Measurements from ENCODE around the gene LDLRAD3.

DNA sequence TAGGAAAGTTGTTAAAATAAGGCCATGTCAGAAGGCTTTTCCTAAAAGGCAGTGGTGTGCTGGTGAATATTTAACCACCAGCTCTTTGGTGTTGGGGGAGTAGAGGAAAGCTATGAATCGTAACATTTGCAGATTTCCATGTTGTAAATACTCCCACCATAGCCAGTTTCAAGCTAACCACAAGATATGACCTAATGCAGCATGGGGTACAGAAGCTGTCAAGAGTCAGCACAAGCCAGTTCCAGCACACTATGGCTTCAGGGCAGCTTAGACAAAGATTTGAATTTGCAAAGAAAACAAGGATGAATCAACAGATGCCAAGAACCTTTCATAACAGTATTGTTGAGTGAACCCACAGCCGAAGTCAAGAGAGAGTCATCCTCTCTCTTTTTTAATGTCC, 305.4 kb downstream of the LDLRAD3 start:
- TF ChIP-seq, protein P1, sequence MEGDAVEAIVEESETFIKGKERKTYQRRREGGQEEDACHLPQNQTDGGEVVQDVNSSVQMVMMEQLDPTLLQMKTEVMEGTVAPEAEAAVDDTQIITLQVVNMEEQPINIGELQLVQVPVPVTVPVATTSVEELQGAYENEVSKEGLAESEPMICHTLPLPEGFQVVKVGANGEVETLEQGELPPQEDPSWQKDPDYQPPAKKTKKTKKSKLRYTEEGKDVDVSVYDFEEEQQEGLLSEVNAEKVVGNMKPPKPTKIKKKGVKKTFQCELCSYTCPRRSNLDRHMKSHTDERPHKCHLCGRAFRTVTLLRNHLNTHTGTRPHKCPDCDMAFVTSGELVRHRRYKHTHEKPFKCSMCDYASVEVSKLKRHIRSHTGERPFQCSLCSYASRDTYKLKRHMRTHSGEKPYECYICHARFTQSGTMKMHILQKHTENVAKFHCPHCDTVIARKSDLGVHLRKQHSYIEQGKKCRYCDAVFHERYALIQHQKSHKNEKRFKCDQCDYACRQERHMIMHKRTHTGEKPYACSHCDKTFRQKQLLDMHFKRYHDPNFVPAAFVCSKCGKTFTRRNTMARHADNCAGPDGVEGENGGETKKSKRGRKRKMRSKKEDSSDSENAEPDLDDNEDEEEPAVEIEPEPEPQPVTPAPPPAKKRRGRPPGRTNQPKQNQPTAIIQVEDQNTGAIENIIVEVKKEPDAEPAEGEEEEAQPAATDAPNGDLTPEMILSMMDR (IDR thresholded peaks at IDR 0.05) = no peak
- TF ChIP-seq EP300 (IDR thresholded peaks at IDR 0.05) = no peak

Measured in ovary (tissue), 3 donors.